ENCODE measurements around the gene ZNF619. TPM values are rescaled to one million over a fixed set of nuclear protein-coding genes. Genes with fewer than 3 reads are reported as not detected.

ZNF619 gene
- total and polyA plus RNA-seq, 9 of the 15 experiments (the other 6 are each of a cell fraction or from before 2014, with no cell fraction given): 1.3 to 9.1 (median 6.3) TPM

- TF ChIP-seq TFAP4 (CRISPR knock-in tag; IDR thresholded peaks at IDR 0.05; ENCODE audit: borderline replicate concordance) (peak; percentile 57; the same call in 1 of the 2 replicates), ZBTB2 (IDR thresholded peaks at IDR 0.05) (no peak), NELFE (IDR thresholded peaks at IDR 0.05; ENCODE audit: insufficient read depth, insufficient read length) (no peak), TRIM28 (IDR thresholded peaks at IDR 0.05) (no peak), ZNF316 (IDR thresholded peaks at IDR 0.05) (no peak), NFE2L1 (tag; IDR thresholded peaks at IDR 0.05; ENCODE audit: borderline replicate concordance, low read depth) (0 out of 2 replicates have a peak, but pooled peaks have one; percentile 8), NEUROD1 (IDR thresholded peaks at IDR 0.05; ENCODE audit: borderline replicate concordance, low read depth, low read length, partially characterized antibody) (peak; percentile 18), PHTF2 (CRISPR knock-in tag; IDR thresholded peaks at IDR 0.05) (no peak), TCFL5 (CRISPR knock-in tag; conservative IDR thresholded peaks at IDR 0.05) (no peak), POU5F1 (IDR thresholded peaks at IDR 0.05; ENCODE audit: borderline replicate concordance, low read depth, low read length, partially characterized antibody) (no peak), BRF1 (IDR thresholded peaks at IDR 0.05; ENCODE audit: borderline replicate concordance, extremely low read depth, insufficient read length) (no peak), RBM14 (IDR thresholded peaks at IDR 0.05; ENCODE audit: borderline replicate concordance, insufficient read depth, low read depth, low read length) (no peak), SP1 (CRISPR knock-in tag; IDR thresholded peaks at IDR 0.05) (peak; percentile 61; the same call in 1 of the 2 replicates), ZFP1 (CRISPR knock-in tag; IDR thresholded peaks at IDR 0.05) (no peak), MBD1 (CRISPR knock-in tag; IDR thresholded peaks at IDR 0.05) (no peak), ELF4 (CRISPR knock-in tag; IDR thresholded peaks at IDR 0.05) (no peak), POLR2H (tag; IDR thresholded peaks at IDR 0.05; ENCODE audit: low read depth) (peak; percentile 74), SNIP1 (IDR thresholded peaks at IDR 0.05; ENCODE audit: low read depth) (peak; percentile 88), PYGO2 (tag; IDR thresholded peaks at IDR 0.05) (no peak), ZNF398 (CRISPR knock-in tag; IDR thresholded peaks at IDR 0.05) (no peak), ZC3H8 (IDR thresholded peaks at IDR 0.05) (no peak)
These were observed at the start of gene ZNF619 (continued) for GRCh38 chr3:40476478-40477470.

All from K562 (cell line).